Measurements from ENCODE around the gene B4GALT1. TPM values are rescaled to one million over a fixed set of nuclear protein-coding genes. Genes with fewer than 3 reads are reported as not detected.
A peak's percentile ranks its signal among the peaks of the same experiment; 100 is the strongest.

The B4GALT1 gene
- total RNA-seq, 2 experiments from 2014 or later, result 12.8 to 38.7 TPM

DNA sequence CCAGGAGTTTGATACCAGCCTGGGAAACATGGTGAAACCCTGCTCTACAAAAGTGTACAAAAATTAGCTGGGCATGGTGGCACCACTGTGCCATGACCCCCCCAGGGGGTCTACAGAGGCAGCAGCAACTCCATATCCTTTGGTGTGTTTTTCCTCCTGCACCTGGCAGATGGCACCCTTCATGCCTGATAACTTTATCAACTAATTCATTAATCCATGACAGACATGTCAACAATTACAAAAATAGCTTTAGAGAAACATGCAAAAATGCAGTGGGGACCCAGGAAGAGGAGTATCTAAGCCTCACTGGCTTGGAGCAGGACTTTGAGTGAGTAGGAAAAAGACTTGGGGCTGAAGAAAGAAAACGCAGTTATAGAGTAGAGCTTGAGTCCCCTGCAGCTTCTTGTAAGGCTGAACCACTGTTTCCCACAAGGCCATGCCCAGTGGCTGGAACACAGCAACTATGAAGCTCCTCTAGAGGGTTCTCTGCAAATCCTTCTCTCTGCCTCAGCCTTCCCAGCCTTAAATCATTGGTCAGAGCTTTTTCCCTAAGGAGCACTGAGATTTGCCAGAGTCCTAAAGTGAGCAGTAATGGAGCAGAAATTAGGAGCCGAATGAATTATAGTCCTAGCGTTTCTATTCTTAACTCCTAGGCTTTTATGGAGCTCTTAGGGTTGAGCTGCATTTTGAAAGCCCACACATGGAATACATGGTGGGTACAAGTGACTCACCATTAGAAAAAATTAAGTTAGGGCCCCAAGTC is 25.5 kb upstream of the B4GALT1 start:
- Histone ChIP-seq H3K4me2 (ENCODE audit: low read length) (peak overlapping the region; percentile 31), H3K79me2 (ENCODE audit: insufficient read depth, low read depth, low read length) (no peaks in the 10 kb centered on the region), H3K9me2 (ENCODE audit: insufficient read depth, low read length) (no peaks in the 10 kb centered on the region), H3K9me3 (ENCODE audit: low read length) (no peaks in the 10 kb centered on the region), H2AFZ (ENCODE audit: low read length) (peak overlapping the region; percentile 70; the same call in 1 of the 2 replicates), H3K27ac (ENCODE audit: low read depth, low read length, poor library complexity, severe bottlenecking) (no peak overlapping the region), H3K4me1 (ENCODE audit: insufficient read depth, low read length, poor library complexity, severe bottlenecking) (peaks cover 11% of the 10 kb centered on the region), H3K36me3 (ENCODE audit: insufficient read depth, low read length) (no peaks in the 10 kb centered on the region), H4K20me1 (ENCODE audit: insufficient read depth, low read length) (no peaks in the 10 kb centered on the region), H3K4me3 (ENCODE audit: low read depth, low read length, poor library complexity, severe bottlenecking) (no peak overlapping the region)
- TF ChIP-seq CTCF (conservative IDR thresholded peaks at IDR 0.05; ENCODE audit: low read length) (peak; percentile 51; the same call in 1 of the 2 replicates), EZH2phosphoT487 (IDR thresholded peaks at IDR 0.05; ENCODE audit: borderline replicate concordance, low read depth, low read length) (no peak)
- intact Hi-C loops (cut with micrococcal nuclease; ENCODE audit: unreplicated experiment), result no loop called here
- peak; percentile 31 for DNase-seq (ENCODE audit: low spot score)
- ChIA-PET CTCF (ENCODE audit: unreplicated experiment) (interaction anchor here (0.7 to 1.0 kb wide), 2 partner anchors 10 to 30 kb away, joined by 3 to 4 read pairs; no protein-coding TSS in a partner anchor), POLR2A (interaction anchor here (0.6 to 2.6 kb wide), 8 partner anchors 9 to 117 kb away, joined by 3 to 8 read pairs (median 4); no protein-coding TSS in a partner anchor)
- BruUV-seq (replicated peaks), result no TSS peak

- TF ChIP-seq EZH2phosphoT487 (IDR thresholded peaks at IDR 0.05; ENCODE audit: borderline replicate concordance, low read depth, low read length) (no peak), CTCF (conservative IDR thresholded peaks at IDR 0.05; ENCODE audit: low read length) (no peak)
- ChIA-PET CTCF (ENCODE audit: unreplicated experiment) (no interaction called here), POLR2A (interaction anchor here (0.9 to 1.6 kb wide), 3 partner anchors 11 to 106 kb away, joined by 3 to 8 read pairs (median 3); no protein-coding TSS in a partner anchor)
- Histone ChIP-seq H4K20me1 (ENCODE audit: insufficient read depth, low read length) (no peaks in the 10 kb centered on the region), H3K4me2 (ENCODE audit: low read length) (no peak overlapping the region), H3K36me3 (ENCODE audit: insufficient read depth, low read length) (no peaks in the 10 kb centered on the region), H3K27ac (ENCODE audit: low read depth, low read length, poor library complexity, severe bottlenecking) (no peak overlapping the region), H2AFZ (ENCODE audit: low read length) (no peak overlapping the region), H3K4me3 (ENCODE audit: low read depth, low read length, poor library complexity, severe bottlenecking) (no peak overlapping the region), H3K9me2 (ENCODE audit: insufficient read depth, low read length) (no peaks in the 10 kb centered on the region), H3K4me1 (ENCODE audit: insufficient read depth, low read length, poor library complexity, severe bottlenecking) (peaks cover 11% of the 10 kb centered on the region), H3K79me2 (ENCODE audit: insufficient read depth, low read depth, low read length) (no peaks in the 10 kb centered on the region), H3K9me3 (ENCODE audit: low read length) (no peaks in the 10 kb centered on the region)
- BruUV-seq (replicated peaks), result no TSS peak
- intact Hi-C loops (cut with micrococcal nuclease; ENCODE audit: unreplicated experiment), result no loop called here
- DNase-seq (ENCODE audit: low spot score), result no peak
These were observed 23.0 kb upstream of the B4GALT1 start for GRCh38 chr9:33190021-33190705.

Data from OCI-LY7 (cell line).